ENCODE data around the gene KRTAP5-6.
"Not testable (repeated sequence)": the region's sequence is repeated elsewhere in the genome, so short reads cannot be mapped to it uniquely, and the experiment has no call there.

The KRTAP5-6 gene

GRCh38 chr11:1655168-1656060 is 41.6 kb upstream of the KRTAP5-6 start:
- H3K4me3 Mint-ChIP-seq: no peak overlapping the region
- H3K27me3 Mint-ChIP-seq (ENCODE audit: low read depth): peaks cover 24% of the 10 kb centered on the region
- H3K27ac Mint-ChIP-seq: no peak overlapping the region
- no peaks in the 10 kb centered on the region for H3K36me3 Mint-ChIP-seq (ENCODE audit: low read depth)
- no peaks in the 10 kb centered on the region for H3K9me3 Mint-ChIP-seq
- H3K4me1 Mint-ChIP-seq (ENCODE audit: low read depth): peaks cover 6% of the 10 kb centered on the region

- Mint-ChIP-seq H3K27ac (no peak overlapping the region), H3K27me3 (ENCODE audit: low read depth) (peaks cover 27% of the 10 kb centered on the region), H3K4me3 (no peak overlapping the region), H3K36me3 (ENCODE audit: low read depth) (no peaks in the 10 kb centered on the region), H3K9me3 (no peaks in the 10 kb centered on the region), H3K4me1 (ENCODE audit: low read depth) (peaks cover 6% of the 10 kb centered on the region)
These were observed 40.9 kb upstream of the KRTAP5-6 start for GRCh38 chr11:1656061-1656441.

- Mint-ChIP-seq H3K27ac (no peak overlapping the region), H3K4me1 (ENCODE audit: low read depth) (peaks cover 6% of the 10 kb centered on the region), H3K27me3 (ENCODE audit: low read depth) (peaks cover 25% of the 10 kb centered on the region), H3K9me3 (no peaks in the 10 kb centered on the region), H3K36me3 (ENCODE audit: low read depth) (no peaks in the 10 kb centered on the region), H3K4me3 (no peak overlapping the region)
These were observed 40.3 kb upstream of the KRTAP5-6 start for GRCh38 chr11:1656670-1657069.

GRCh38 chr11:1659506-1659905 is 37.5 kb upstream of the KRTAP5-6 start:
- Mint-ChIP-seq H3K9me3 (no peaks in the 10 kb centered on the region), H3K27ac (no peak overlapping the region), H3K36me3 (ENCODE audit: low read depth) (no peaks in the 10 kb centered on the region), H3K4me3 (no peak overlapping the region), H3K27me3 (ENCODE audit: low read depth) (peaks cover 21% of the 10 kb centered on the region), H3K4me1 (ENCODE audit: low read depth) (peaks cover 6% of the 10 kb centered on the region)

GRCh38 chr11:1660111-1660867 is 36.7 kb upstream of the KRTAP5-6 start:
- no peaks in the 10 kb centered on the region for H3K9me3 Mint-ChIP-seq
- H3K27ac Mint-ChIP-seq: no peak overlapping the region
- no peak overlapping the region for H3K4me3 Mint-ChIP-seq
- peaks cover 18% of the 10 kb centered on the region for H3K27me3 Mint-ChIP-seq (ENCODE audit: low read depth)
- H3K4me1 Mint-ChIP-seq (ENCODE audit: low read depth): peaks cover 6% of the 10 kb centered on the region
- H3K36me3 Mint-ChIP-seq (ENCODE audit: low read depth): no peaks in the 10 kb centered on the region

- H3K4me1 Mint-ChIP-seq (ENCODE audit: low read depth): not testable (repeated sequence)
These were observed 35.3 kb upstream of the KRTAP5-6 start for GRCh38 chr11:1661454-1662269.

GRCh38 chr11:1662699-1663283 is 34.2 kb upstream of the KRTAP5-6 start:
- H3K36me3 Mint-ChIP-seq (ENCODE audit: low read depth); H3K27ac Mint-ChIP-seq; H3K9me3 Mint-ChIP-seq; H3K4me1 Mint-ChIP-seq (ENCODE audit: low read depth); H3K4me3 Mint-ChIP-seq: not testable (repeated sequence)
- H3K27me3 Mint-ChIP-seq (ENCODE audit: low read depth): peaks cover 18% of the 10 kb centered on the region

More at GRCh38 chr11:1661454-1662269, 35.3 kb upstream of the KRTAP5-6 start:
- not testable (repeated sequence) for H3K4me3 Mint-ChIP-seq; H3K36me3 Mint-ChIP-seq (ENCODE audit: low read depth); H3K9me3 Mint-ChIP-seq; H3K27ac Mint-ChIP-seq
- H3K27me3 Mint-ChIP-seq (ENCODE audit: low read depth): peaks cover 18% of the 10 kb centered on the region

GRCh38 chr11:1665313-1665712 is 31.7 kb upstream of the KRTAP5-6 start:
- Mint-ChIP-seq H3K36me3 (ENCODE audit: low read depth) (no peaks in the 10 kb centered on the region), H3K27me3 (ENCODE audit: low read depth) (peaks cover 25% of the 10 kb centered on the region), H3K4me3 (no peak overlapping the region), H3K9me3 (no peaks in the 10 kb centered on the region), H3K27ac (no peak overlapping the region), H3K4me1 (ENCODE audit: low read depth) (no peaks in the 10 kb centered on the region)

GRCh38 chr11:1667121-1667850 is 29.7 kb upstream of the KRTAP5-6 start:
- Mint-ChIP-seq H3K4me3 (no peak overlapping the region), H3K4me1 (ENCODE audit: low read depth) (no peaks in the 10 kb centered on the region), H3K27me3 (ENCODE audit: low read depth) (peaks cover 21% of the 10 kb centered on the region), H3K27ac (no peak overlapping the region), H3K9me3 (no peaks in the 10 kb centered on the region), H3K36me3 (ENCODE audit: low read depth) (no peaks in the 10 kb centered on the region)

- Mint-ChIP-seq H3K4me1 (ENCODE audit: low read depth) (no peaks in the 10 kb centered on the region), H3K27ac (no peak overlapping the region), H3K27me3 (ENCODE audit: low read depth) (peaks cover 21% of the 10 kb centered on the region), H3K36me3 (ENCODE audit: low read depth) (no peaks in the 10 kb centered on the region), H3K9me3 (no peaks in the 10 kb centered on the region), H3K4me3 (no peak overlapping the region)
These were observed 29.1 kb upstream of the KRTAP5-6 start for GRCh38 chr11:1667906-1668305.

GRCh38 chr11:1668911-1669473 is 28.0 kb upstream of the KRTAP5-6 start:
- no peaks in the 10 kb centered on the region for H3K4me1 Mint-ChIP-seq (ENCODE audit: low read depth)
- H3K27me3 Mint-ChIP-seq (ENCODE audit: low read depth): peaks cover 26% of the 10 kb centered on the region
- H3K4me3 Mint-ChIP-seq: no peak overlapping the region
- no peaks in the 10 kb centered on the region for H3K36me3 Mint-ChIP-seq (ENCODE audit: low read depth)
- no peak overlapping the region for H3K27ac Mint-ChIP-seq
- H3K9me3 Mint-ChIP-seq: no peaks in the 10 kb centered on the region

GRCh38 chr11:1669546-1670218 is 27.3 kb upstream of the KRTAP5-6 start:
- H3K4me1 Mint-ChIP-seq (ENCODE audit: low read depth): no peaks in the 10 kb centered on the region
- no peaks in the 10 kb centered on the region for H3K9me3 Mint-ChIP-seq
- H3K36me3 Mint-ChIP-seq (ENCODE audit: low read depth): no peaks in the 10 kb centered on the region
- H3K27ac Mint-ChIP-seq: no peak overlapping the region
- H3K27me3 Mint-ChIP-seq (ENCODE audit: low read depth): peaks cover 26% of the 10 kb centered on the region
- H3K4me3 Mint-ChIP-seq: no peak overlapping the region

GRCh38 chr11:1670457-1670856 is 26.5 kb upstream of the KRTAP5-6 start:
- peaks cover 34% of the 10 kb centered on the region for H3K27me3 Mint-ChIP-seq (ENCODE audit: low read depth)
- not testable (repeated sequence) for H3K9me3 Mint-ChIP-seq; H3K4me3 Mint-ChIP-seq; H3K36me3 Mint-ChIP-seq (ENCODE audit: low read depth); H3K4me1 Mint-ChIP-seq (ENCODE audit: low read depth); H3K27ac Mint-ChIP-seq

Data from T-helper 1 cell treated with Interleukin-12 subunit alpha and Interleukin-12 subunit beta and Interleukin-4 antibody, amounts not matched to agents 30 μg/mL and 1 μg/mL, for 36 hours (primary cell).